B cell (primary cell): Measurements from ENCODE around the gene TMED10.

Experiments used
- CTCF ChIP-seq: fragments of 200-600 bp; IDR thresholded peaks from one replicate; pipeline ENCODE4 v1.8.0; 2022; ENCODE audit warnings: antibody characterized with exemption, mild to moderate bottlenecking
- EZH2 ChIP-seq: IDR thresholded peaks from 2 replicates; pipeline ENCODE4 v1.6.1; 2012; ENCODE audit warnings: borderline replicate concordance, low read depth, mild to moderate bottlenecking, moderate library complexity, low read length; ENCODE audit not compliant: insufficient read depth, poor library complexity, severe bottlenecking

- TF ChIP-seq CTCF, result no peak
- no peak for TF ChIP-seq EZH2
These were observed 37.9 kb downstream of the TMED10 start for GRCh38 chr14:75138492-75138891.
